ENCODE data around the gene PAPSS1.
"Not testable (repeated sequence)": the region's sequence is repeated elsewhere in the genome, so short reads cannot be mapped to it uniquely, and the experiment has no call there.

Gene PAPSS1

GRCh38 chr4:107719922-107720722 is at the start of gene PAPSS1:
Gene PAPSS1 (minus strand): TSS chr4:107720234. CDS start chr4:107720179, 55 bp downstream.
- DNase-seq (ENCODE audit: low read depth, low spot score), result peak; percentile 100

- no peak for DNase-seq (ENCODE audit: low read depth, low spot score)
Measured at GRCh38 chr4:107760281-107760947, 40.4 kb upstream of the PAPSS1 start.

GRCh38 chr4:107757864-107758476 is 37.9 kb upstream of the PAPSS1 start:
- peak; percentile 40 for DNase-seq (ENCODE audit: low read depth, low spot score)

GRCh38 chr4:107757283-107757682 is 37.2 kb upstream of the PAPSS1 start:
- no peak for DNase-seq (ENCODE audit: low read depth, low spot score)

GRCh38 chr4:107755841-107756356 is 35.9 kb upstream of the PAPSS1 start:
- DNase-seq (ENCODE audit: low read depth, low spot score), result no peak

GRCh38 chr4:107751670-107752069 is 31.6 kb upstream of the PAPSS1 start:
- DNase-seq (ENCODE audit: low read depth, low spot score), result no peak

- no peak for DNase-seq (ENCODE audit: low read depth, low spot score)
Measured at GRCh38 chr4:107747748-107748486, 27.9 kb upstream of the PAPSS1 start.

- DNase-seq (ENCODE audit: low read depth, low spot score), result no peak
Measured at GRCh38 chr4:107746161-107746560, 26.1 kb upstream of the PAPSS1 start.

- DNase-seq (ENCODE audit: low read depth, low spot score), result no peak
Measured at GRCh38 chr4:107744532-107744931, 24.5 kb upstream of the PAPSS1 start.

- DNase-seq (ENCODE audit: low read depth, low spot score), result no peak
Measured at GRCh38 chr4:107743532-107743931, 23.5 kb upstream of the PAPSS1 start.

GRCh38 chr4:107742791-107743190 is 22.8 kb upstream of the PAPSS1 start:
- no peak for DNase-seq (ENCODE audit: low read depth, low spot score)

GRCh38 chr4:107742196-107742595 is 22.2 kb upstream of the PAPSS1 start:
- DNase-seq (ENCODE audit: low read depth, low spot score), result no peak

- DNase-seq (ENCODE audit: low read depth, low spot score), result peak; percentile 58
Measured at GRCh38 chr4:107740950-107741701, 21.1 kb upstream of the PAPSS1 start.

- peak; percentile 27 for DNase-seq (ENCODE audit: low read depth, low spot score)
Measured at GRCh38 chr4:107740381-107740780, 20.3 kb upstream of the PAPSS1 start.

GRCh38 chr4:107737450-107737849 is 17.4 kb upstream of the PAPSS1 start:
- DNase-seq (ENCODE audit: low read depth, low spot score), result no peak

- peak; percentile 66 for DNase-seq (ENCODE audit: low read depth, low spot score)
Measured at GRCh38 chr4:107736924-107737448, 17.0 kb upstream of the PAPSS1 start.

GRCh38 chr4:107736037-107736436 is 16.0 kb upstream of the PAPSS1 start:
- DNase-seq (ENCODE audit: low read depth, low spot score), result no peak

- no peak for DNase-seq (ENCODE audit: low read depth, low spot score)
Measured at GRCh38 chr4:107734120-107734519, 14.1 kb upstream of the PAPSS1 start.

- no peak for DNase-seq (ENCODE audit: low read depth, low spot score)
Measured at GRCh38 chr4:107733431-107733925, 13.4 kb upstream of the PAPSS1 start.

- DNase-seq (ENCODE audit: low read depth, low spot score), result not testable (repeated sequence)
Measured at GRCh38 chr4:107729050-107729449, 9.0 kb upstream of the PAPSS1 start.
